CD4-positive, CD25-positive, alpha-beta regulatory T cell (primary cell): Measurements from ENCODE around the gene TFAP2D. TPM values are rescaled to one million over a fixed set of nuclear protein-coding genes. Genes with fewer than 3 reads are reported as not detected.

Experiments used
- ATAC-seq, 2 donors: fragments of 150-1000 bp; cut with Tn5 transposase; one replicate each; pipeline ENCODE4 v1.10.0; 2021; ENCODE audit warnings: low read depth in 2 of 2, moderate number of reproducible peaks in 2 of 2, moderate library complexity in 1 of 2
- DNase-seq, 3 donors: peaks; one replicate each; pipeline versions ENCODE4 v3.0.0 to v3.0.0-alpha.2; 2012 to 2022; ENCODE audit warnings: mixed read lengths in 1 of 3
- H3K27ac ChIP-seq: one replicate; pipeline ENCODE4 v1.7.0; 2013; ENCODE audit warnings: mild to moderate bottlenecking, low read length; ENCODE audit not compliant: insufficient read depth, poor library complexity, severe bottlenecking
- H3K27me3 ChIP-seq: one replicate; pipeline ENCODE4 v1.7.0; 2013; ENCODE audit warnings: low read length; ENCODE audit not compliant: control insufficient read depth, insufficient read depth
- H3K36me3 ChIP-seq: one replicate; pipeline ENCODE4 v1.7.0; 2013; ENCODE audit warnings: mild to moderate bottlenecking, low read length, moderate library complexity; ENCODE audit not compliant: control insufficient read depth, insufficient read depth
- H3K4me1 ChIP-seq: 2 replicates; pipeline ENCODE4 v1.7.0; 2013; ENCODE audit warnings: mild to moderate bottlenecking, low read length; ENCODE audit not compliant: insufficient read depth, control insufficient read depth, poor library complexity, severe bottlenecking
- H3K4me3 ChIP-seq: one replicate; pipeline ENCODE4 v1.7.0; 2013; ENCODE audit warnings: low read depth, mild to moderate bottlenecking, low read length, moderate library complexity
- H3K9me3 ChIP-seq, 2 experiments: 1 replicate in 1 of 2; 2 replicates in 1 of 2; pipeline ENCODE4 v1.7.0; 2013; ENCODE audit warnings: low read length in 2 of 2, mild to moderate bottlenecking in 1 of 2, moderate library complexity in 1 of 2; ENCODE audit not compliant: control insufficient read depth in 2 of 2
- H3K27ac Mint-ChIP-seq, 3 donors: one replicate each; pipeline ENCODE4 v1.8.0; 2020 to 2022; ENCODE audit warnings: mild to moderate bottlenecking in 3 of 3, mixed read lengths in 3 of 3, moderate library complexity in 2 of 3
- H3K27me3 Mint-ChIP-seq: one replicate; pipeline ENCODE4 v1.8.0; 2022; ENCODE audit warnings: mild to moderate bottlenecking, mixed read lengths
- H3K36me3 Mint-ChIP-seq: one replicate; pipeline ENCODE4 v1.8.0; 2020; ENCODE audit warnings: mixed read lengths
- H3K4me1 Mint-ChIP-seq, 4 donors: one replicate each; pipeline ENCODE4 v1.8.0; 2020 to 2022; ENCODE audit warnings: mixed read lengths in 4 of 4, mild to moderate bottlenecking in 1 of 4
- H3K4me3 Mint-ChIP-seq, 4 donors: one replicate each; pipeline ENCODE4 v1.8.0; 2020 to 2022; ENCODE audit warnings: mild to moderate bottlenecking in 4 of 4, mixed read lengths in 4 of 4, moderate library complexity in 3 of 4
- H3K9me3 Mint-ChIP-seq, 7 donors: one replicate each; pipeline ENCODE4 v1.8.0; 2020 to 2022; ENCODE audit warnings: mixed read lengths in 7 of 7, mild to moderate bottlenecking in 3 of 7, moderate library complexity in 2 of 7
- polyA plus RNA-seq, 4 donors: library from polyadenylated mRNA; unstranded; fragments of 300-500 nt; fragmentation: Illumina TruSeq; gene quantifications; one replicate each; pipeline ENCODE4 v1.2.3, GENCODE V29; 2021
- total RNA-seq: library from RNA; stranded (reverse); gene quantifications from one replicate; pipeline ENCODE4 v1.2.3, GENCODE V29; 2022

The TFAP2D gene
- total and polyA plus RNA-seq, 5 donors from 2014 or later: not detected

DNA sequence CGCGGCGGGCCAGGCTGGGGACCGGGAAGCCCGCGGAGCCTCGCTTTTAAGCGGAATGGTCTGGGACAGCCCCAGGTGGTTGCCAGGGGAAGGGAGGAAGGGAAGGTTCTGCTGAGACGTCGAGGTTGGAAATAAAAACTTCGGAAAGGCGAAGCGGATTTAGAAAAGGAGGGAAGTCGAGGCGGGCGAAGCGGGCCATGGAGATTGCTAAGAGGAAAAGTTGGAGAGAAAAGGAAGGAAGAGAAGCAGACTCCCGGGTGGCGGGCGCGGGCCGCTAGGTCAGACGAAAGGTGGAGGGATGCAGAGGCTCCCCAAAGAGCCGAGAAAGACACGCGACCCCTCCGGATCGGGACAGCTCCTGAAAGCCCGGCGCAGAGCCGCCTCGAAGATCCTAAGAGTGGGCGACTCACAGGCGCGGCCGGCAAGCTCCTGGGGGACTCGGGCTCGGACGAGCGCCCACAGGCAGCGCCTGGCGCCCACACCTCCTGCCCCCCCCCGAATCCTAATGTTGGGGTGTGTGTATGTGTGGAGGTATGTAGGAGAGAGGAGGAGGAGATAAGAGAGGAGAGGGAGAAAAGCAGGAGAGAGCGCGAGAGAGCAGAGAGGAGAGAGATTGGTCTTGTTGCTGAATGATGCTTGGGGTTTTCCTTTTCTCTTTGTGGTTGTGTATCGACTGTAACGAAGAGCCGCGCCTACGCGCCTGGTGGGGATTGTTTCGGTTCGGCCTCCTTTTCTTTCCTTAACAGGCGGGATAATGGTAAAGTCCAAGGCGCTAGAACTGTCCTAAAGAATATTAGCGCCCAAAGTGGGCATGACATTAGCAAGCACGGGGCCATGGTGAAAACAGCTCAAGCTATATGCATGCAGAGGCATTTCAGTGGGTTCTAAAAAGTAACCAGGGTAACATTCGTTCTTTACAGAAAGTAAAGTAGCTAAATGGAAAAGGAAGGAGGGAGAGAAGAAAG lies 106.9 kb downstream of the TFAP2D start:
- Mint-ChIP-seq H3K4me1 (peaks cover 5 to 22% (median 6%) of the 10 kb centered on the region in 4 donors), H3K4me3 (no peak overlapping the region), H3K36me3 (no peaks in the 10 kb centered on the region), H3K27me3 (peaks cover 92% of the 10 kb centered on the region), H3K9me3 (peaks cover 0 to 7% (median 3%) of the 10 kb centered on the region in 7 donors), H3K27ac (peak overlapping the region in 1 of 3 donors; percentile 38)
- peaks cover 0 to 2% of the 10 kb centered on the region in 2 experiments for H3K9me3 ChIP-seq
- peaks cover 67% of the 10 kb centered on the region for H3K27me3 ChIP-seq
- no peak overlapping the region for H3K4me3 ChIP-seq
- no peak overlapping the region for H3K27ac ChIP-seq
- H3K36me3 ChIP-seq: no peaks in the 10 kb centered on the region
- no peak for ATAC-seq
- H3K4me1 ChIP-seq: no peaks in the 10 kb centered on the region
- DNase-seq: no peak

DNA sequence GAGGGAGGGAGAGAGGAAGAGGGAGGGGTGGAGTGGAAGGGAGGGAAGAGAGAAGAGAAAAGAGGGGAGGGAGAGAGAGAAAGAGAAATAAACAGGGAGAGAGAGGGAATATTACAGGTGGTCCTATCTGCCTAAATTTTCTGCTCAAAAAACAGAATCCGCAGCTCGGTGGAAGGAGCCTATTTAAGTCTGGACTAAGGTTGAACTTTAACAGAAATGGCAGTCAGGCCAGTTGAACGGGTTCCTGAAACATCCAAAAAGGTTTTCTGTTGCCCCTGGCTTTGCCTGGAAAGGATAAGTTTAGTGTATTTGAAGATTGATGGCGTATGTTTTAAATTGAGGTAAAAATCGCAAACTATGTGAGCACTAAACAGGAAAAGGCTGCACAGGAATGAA lies 107.5 kb downstream of the TFAP2D start:
- Histone ChIP-seq H3K27me3 (peaks cover 65% of the 10 kb centered on the region), H3K4me3 (no peak overlapping the region), H3K9me3 (peaks cover 0 to 2% of the 10 kb centered on the region in 2 experiments), H3K36me3 (no peaks in the 10 kb centered on the region), H3K4me1 (no peaks in the 10 kb centered on the region), H3K27ac (no peak overlapping the region)
- Mint-ChIP-seq H3K4me1 (peaks cover 1 to 17% (median 4%) of the 10 kb centered on the region in 4 donors), H3K9me3 (peaks cover 0 to 7% (median 3%) of the 10 kb centered on the region in 7 donors), H3K27ac (no peak overlapping the region), H3K27me3 (peaks cover 92% of the 10 kb centered on the region), H3K4me3 (no peak overlapping the region), H3K36me3 (no peaks in the 10 kb centered on the region)
- DNase-seq (no peak), ATAC-seq (no peak)

DNA sequence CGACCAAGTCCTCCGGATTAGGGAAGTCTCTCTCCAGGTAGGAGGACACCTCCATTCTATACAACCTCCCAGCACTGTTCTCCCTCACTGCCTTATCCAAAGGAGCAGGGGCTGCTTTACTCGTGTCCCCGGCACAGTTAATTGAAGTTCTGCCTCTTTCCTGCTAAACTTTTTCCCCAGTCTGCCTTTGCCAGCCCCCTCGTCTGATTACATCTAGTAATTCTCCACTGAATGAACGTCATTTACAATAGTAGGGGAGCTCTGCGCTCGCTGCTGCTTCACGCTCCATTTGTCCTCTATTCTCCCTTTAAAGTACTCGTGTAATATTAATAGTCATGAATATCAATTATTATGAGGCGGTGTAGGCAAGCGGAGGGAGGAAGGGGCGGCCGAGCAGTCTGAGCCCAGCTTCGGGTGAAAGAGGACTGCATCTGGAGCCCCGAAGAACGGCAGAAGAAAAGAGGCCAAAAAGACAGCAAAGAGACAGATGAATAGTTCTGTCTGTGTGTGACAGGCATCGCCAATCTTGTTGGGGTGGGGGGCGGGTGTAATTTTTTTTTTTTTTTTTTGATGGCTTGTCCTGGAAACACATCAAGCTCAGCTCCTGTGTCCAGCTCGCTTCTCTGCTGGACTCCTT lies 108.2 kb downstream of the TFAP2D start:
- H3K9me3 Mint-ChIP-seq: peaks cover 0 to 10% (median 3%) of the 10 kb centered on the region in 7 donors
- H3K27ac Mint-ChIP-seq: no peak overlapping the region
- peaks cover 0 to 2% of the 10 kb centered on the region in 2 experiments for H3K9me3 ChIP-seq
- H3K4me3 Mint-ChIP-seq: no peak overlapping the region
- H3K27me3 ChIP-seq: peaks cover 64% of the 10 kb centered on the region
- ATAC-seq: no peak
- H3K27me3 Mint-ChIP-seq: peaks cover 95% of the 10 kb centered on the region
- H3K4me1 Mint-ChIP-seq: peaks cover 0 to 14% (median 3%) of the 10 kb centered on the region in 4 donors
- H3K27ac ChIP-seq: no peak overlapping the region
- H3K36me3 ChIP-seq: no peaks in the 10 kb centered on the region
- no peaks in the 10 kb centered on the region for H3K4me1 ChIP-seq
- no peak overlapping the region for H3K4me3 ChIP-seq
- DNase-seq: no peak
- H3K36me3 Mint-ChIP-seq: no peaks in the 10 kb centered on the region

DNA sequence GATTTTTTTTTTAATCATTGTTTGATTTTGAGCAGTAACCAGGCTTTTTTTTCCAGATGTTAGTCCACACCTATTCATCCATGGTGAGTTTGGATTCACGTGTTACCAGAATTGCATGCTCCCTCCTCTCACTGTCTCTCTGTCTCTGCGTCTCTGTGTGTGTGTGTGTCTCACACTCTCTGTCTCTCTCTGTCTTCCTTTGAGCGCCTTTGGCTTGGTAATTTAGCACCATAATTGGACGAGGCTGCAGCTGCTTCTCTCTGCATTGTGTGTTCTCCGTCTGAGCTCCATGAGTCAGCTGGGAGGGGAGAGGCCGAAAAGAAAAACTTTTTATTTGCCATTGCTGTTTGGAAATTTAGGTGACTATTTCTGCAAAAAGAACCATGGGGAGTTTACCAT lies 108.8 kb downstream of the TFAP2D start:
- H3K27me3 ChIP-seq: peaks cover 60% of the 10 kb centered on the region
- H3K4me3 Mint-ChIP-seq: no peak overlapping the region
- H3K36me3 ChIP-seq: no peaks in the 10 kb centered on the region

More for the DNA sequence above, 108.8 kb downstream of the TFAP2D start:
- H3K4me3 ChIP-seq: no peak overlapping the region
- H3K27ac ChIP-seq: no peak overlapping the region
- Mint-ChIP-seq H3K27me3 (peaks cover 95% of the 10 kb centered on the region), H3K27ac (peak overlapping the region in 1 of 3 donors; percentile 66), H3K4me1 (peaks cover 0 to 14% (median 3%) of the 10 kb centered on the region in 4 donors), H3K36me3 (no peaks in the 10 kb centered on the region), H3K9me3 (peaks cover 0 to 9% (median 5%) of the 10 kb centered on the region in 7 donors)
- no peaks in the 10 kb centered on the region for H3K4me1 ChIP-seq
- ATAC-seq (no peak), DNase-seq (no peak)
- peaks cover 0 to 2% of the 10 kb centered on the region in 2 experiments for H3K9me3 ChIP-seq

Other genes starting within 250 kb of the TFAP2D start
- gene TFAP2B, start 105.3 kb downstream of the TFAP2D start, total RNA-seq: not detected
- not detected for gene TFAP2B, start 105.3 kb downstream of the TFAP2D start, polyA plus RNA-seq